CD4-positive, alpha-beta T cell (primary cell): Measurements from ENCODE around the gene HEPHL1. TPM values are rescaled to one million over a fixed set of nuclear protein-coding genes. Genes with fewer than 3 reads are reported as not detected.

Source experiments
- ATAC-seq: fragments of 200-7000 bp; cut with Tn5 transposase; one replicate; pipeline ENCODE4 v1.10.0; 2022; ENCODE audit warnings: mild to moderate bottlenecking; ENCODE audit not compliant: poor library complexity
- CTCF ChIA-PET: fragments of 350-600 bp; sonication (Branson Sonifier 250); formaldehyde crosslinking; loops from one replicate; lab custom pipeline; 2021; ENCODE audit warnings: antibody characterized with exemption, inconsistent platforms; lab: Charles Lee
- POLR2A ChIA-PET: fragments of 350-600 bp; sonication (Branson Sonifier 250); formaldehyde crosslinking; loops from one replicate; lab custom pipeline; 2021; ENCODE audit warnings: antibody characterized with exemption, inconsistent platforms; lab: Charles Lee
- DNase-seq, 14 experiments: peaks; one replicate each; pipeline ENCODE4 v3.0.0-alpha.2; 2013 to 2020; ENCODE audit warnings: mixed read lengths in 2 of 14
- H3K27ac ChIP-seq, 2 donors: one replicate each; pipeline versions ENCODE4 v1.5.1 to v1.7.0; 2013; ENCODE audit warnings: low read length in 2 of 2, low read depth in 1 of 2, mild to moderate bottlenecking in 1 of 2
- H3K27me3 ChIP-seq, 2 experiments: 1 replicate in 1 of 2; 2 replicates in 1 of 2; pipeline versions ENCODE4 v1.6.1 to v1.7.0; 2013; ENCODE audit warnings: low read length in 2 of 2, control low read depth in 1 of 2, mild to moderate bottlenecking in 1 of 2, moderate library complexity in 1 of 2; ENCODE audit not compliant: insufficient read depth in 2 of 2, control insufficient read depth in 1 of 2
- H3K36me3 ChIP-seq: one replicate; pipeline ENCODE4 v1.6.1; 2013; ENCODE audit warnings: low read length, control low read depth; ENCODE audit not compliant: insufficient read depth
- H3K4me1 ChIP-seq: one replicate; pipeline ENCODE4 v1.6.1; 2013; ENCODE audit warnings: low read length, control low read depth; ENCODE audit not compliant: insufficient read depth
- H3K4me3 ChIP-seq: one replicate; pipeline ENCODE4 v1.5.1; 2013; ENCODE audit warnings: mild to moderate bottlenecking, low read length, moderate library complexity
- H3K9me3 ChIP-seq, 2 experiments: 1 replicate in 1 of 2; 2 replicates in 1 of 2; pipeline versions ENCODE4 v1.6.1 to v1.7.0; 2013; ENCODE audit warnings: low read length in 2 of 2, mild to moderate bottlenecking in 2 of 2, control low read depth in 1 of 2, moderate library complexity in 1 of 2; ENCODE audit not compliant: control insufficient read depth in 1 of 2, insufficient read depth in 1 of 2
- H3K27ac Mint-ChIP-seq: one replicate; pipeline ENCODE4 v1.8.0; 2020; ENCODE audit warnings: mixed read lengths
- H3K27me3 Mint-ChIP-seq: one replicate; pipeline ENCODE4 v1.8.0; 2021; ENCODE audit warnings: mixed read lengths
- H3K36me3 Mint-ChIP-seq: one replicate; pipeline ENCODE4 v1.8.0; 2021; ENCODE audit warnings: low read depth, mixed read lengths
- H3K4me1 Mint-ChIP-seq: one replicate; pipeline ENCODE4 v1.8.0; 2021; ENCODE audit warnings: low read depth, mixed read lengths
- H3K4me3 Mint-ChIP-seq: one replicate; pipeline ENCODE4 v1.8.0; 2020; ENCODE audit warnings: mild to moderate bottlenecking, mixed read lengths
- H3K9me3 Mint-ChIP-seq: one replicate; pipeline ENCODE4 v1.8.0; 2020; ENCODE audit warnings: mixed read lengths
- CTCF ChIP-seq: fragments of 200-600 bp; IDR thresholded peaks from one replicate; pipeline ENCODE4 v1.8.0; 2022; ENCODE audit warnings: antibody characterized with exemption, mild to moderate bottlenecking
- intact Hi-C, 2 experiments: fragments of 100-400 bp; cut with DNase I in 1 of 2; cut with micrococcal nuclease in 1 of 2; formaldehyde crosslinking; loops; one replicate each; pipeline versions ENCODE4 v1.15.1 to v1.9.0; 2023 to 2025; cut with DNase I, micrococcal nuclease
- total RNA-seq, 174 experiments: library from RNA in 2 of 174; stranded (reverse) in 2 of 174; gene quantifications; one replicate each; pipeline ENCODE4 v1.2.3 and lab custom pipeline; 2021 to 2026

The HEPHL1 gene
- total RNA-seq, 2 experiments from 2014 or later = not detected

GRCh38 chr11:94150056-94150455 lies 128.9 kb downstream of the HEPHL1 start:
- H3K27me3 Mint-ChIP-seq = no peaks in the 10 kb centered on the region
- Histone ChIP-seq H3K36me3 (peaks cover 10% of the 10 kb centered on the region), H3K4me3 (no peak overlapping the region), H3K27ac (no peak overlapping the region), H3K4me1 (peaks cover 10% of the 10 kb centered on the region), H3K9me3 (no peaks in the 10 kb centered on the region), H3K27me3 (no peaks in the 10 kb centered on the region)
- CTCF ChIA-PET = no interaction called here
- DNase-seq = no peak
- peaks cover 79% of the 10 kb centered on the region for H3K4me1 Mint-ChIP-seq
- TF ChIP-seq CTCF = no peak
- no peak overlapping the region for H3K4me3 Mint-ChIP-seq
- no peak overlapping the region for H3K27ac Mint-ChIP-seq
- H3K9me3 Mint-ChIP-seq = no peaks in the 10 kb centered on the region
- intact Hi-C loops = no loop called here
- no peak for ATAC-seq
- POLR2A ChIA-PET = no interaction called here
- peaks cover 15% of the 10 kb centered on the region for H3K36me3 Mint-ChIP-seq

- ChIA-PET CTCF (no interaction called here), POLR2A (no interaction called here)
Observed at GRCh38 chr11:94150704-94151685, 129.8 kb downstream of the HEPHL1 start.

More at GRCh38 chr11:94150704-94151685, 129.8 kb downstream of the HEPHL1 start:
- Histone ChIP-seq H3K4me1 (peaks cover 10% of the 10 kb centered on the region), H3K4me3 (no peak overlapping the region), H3K9me3 (no peaks in the 10 kb centered on the region), H3K27ac (no peak overlapping the region), H3K36me3 (peaks cover 14% of the 10 kb centered on the region), H3K27me3 (no peaks in the 10 kb centered on the region)
- no peaks in the 10 kb centered on the region for H3K27me3 Mint-ChIP-seq
- peaks cover 69% of the 10 kb centered on the region for H3K4me1 Mint-ChIP-seq
- intact Hi-C loops = no loop called here
- no peak overlapping the region for H3K4me3 Mint-ChIP-seq
- H3K9me3 Mint-ChIP-seq = no peaks in the 10 kb centered on the region
- ATAC-seq (no peak), DNase-seq (no peak)
- no peak overlapping the region for H3K27ac Mint-ChIP-seq
- no peak for TF ChIP-seq CTCF
- peaks cover 23% of the 10 kb centered on the region for H3K36me3 Mint-ChIP-seq
